CD14-positive monocyte (primary cell): Measurements from ENCODE around the gene PLXNC1. TPM values are rescaled to one million over a fixed set of nuclear protein-coding genes. Genes with fewer than 3 reads are reported as not detected.

Experiments used
- DNase-seq, 3 donors: peaks; one replicate each; pipeline ENCODE4 v3.0.0-alpha.2; 2011 to 2022
- H2AFZ ChIP-seq: 2 replicates; pipeline ENCODE4 v1.6.0; 2012; ENCODE audit warnings: mild to moderate bottlenecking, low read depth, low read length, inconsistent platforms; ENCODE audit not compliant: insufficient read depth, poor library complexity, severe bottlenecking
- H3K27ac ChIP-seq, 2 donors: 1 replicate in 1 of 2; 2 replicates in 1 of 2; pipeline ENCODE4 v1.5.1; 2012 to 2013; ENCODE audit warnings: low read length in 2 of 2, control low read depth in 1 of 2, inconsistent platforms in 1 of 2, low read depth in 1 of 2, mild to moderate bottlenecking in 1 of 2
- H3K27me3 ChIP-seq, 2 donors: one replicate each; pipeline versions ENCODE4 v1.6.0 to v1.6.1; 2011 to 2013; ENCODE audit warnings: low read length in 2 of 2; ENCODE audit not compliant: control insufficient read depth in 2 of 2, insufficient read depth in 2 of 2
- H3K36me3 ChIP-seq, 2 donors: replicated peaks in 1 of 2; 1 replicate in 1 of 2; 2 replicates in 1 of 2; pipeline versions ENCODE4 v1.5.1 to v1.6.1; 2012 to 2013; ENCODE audit warnings: low read length in 2 of 2, control low read depth in 1 of 2, inconsistent platforms in 1 of 2, mild to moderate bottlenecking in 1 of 2; ENCODE audit not compliant: insufficient read depth in 2 of 2, control insufficient read depth in 1 of 2
- H3K4me1 ChIP-seq, 2 donors: 1 replicate in 1 of 2; 2 replicates in 1 of 2; pipeline versions ENCODE4 v1.5.1 to v1.6.1; 2012 to 2013; ENCODE audit warnings: low read length in 2 of 2, control low read depth in 1 of 2, inconsistent platforms in 1 of 2, mild to moderate bottlenecking in 1 of 2, moderate library complexity in 1 of 2; ENCODE audit not compliant: insufficient read depth in 2 of 2, control insufficient read depth in 1 of 2
- H3K4me2 ChIP-seq: replicated peaks from 2 replicates; pipeline ENCODE3; 2012; ENCODE audit warnings: low read length, moderate library complexity, mild to moderate bottlenecking; ENCODE audit not compliant: poor library complexity, severe bottlenecking; ENCODE audit errors: extremely low read depth
- H3K4me3 ChIP-seq, 3 experiments: fragments of 200-600 bp in 1 of 3; sonication (generic) in 1 of 3; replicated peaks in 1 of 3; 1 replicate in 2 of 3; 2 replicates in 1 of 3; pipeline ENCODE4 v1.5.1; 2011 to 2013; ENCODE audit warnings: low read length in 3 of 3, mild to moderate bottlenecking in 3 of 3, control low read depth in 2 of 3, low read depth in 2 of 3, inconsistent platforms in 1 of 3, moderate library complexity in 1 of 3
- H3K79me2 ChIP-seq: 2 replicates; pipeline ENCODE4 v1.6.0; 2012; ENCODE audit warnings: mild to moderate bottlenecking, control low read depth, inconsistent platforms, low read length, moderate library complexity; ENCODE audit not compliant: insufficient read depth
- H3K9ac ChIP-seq: 2 replicates; pipeline ENCODE4 v1.6.0; 2017; ENCODE audit warnings: low read length, mild to moderate bottlenecking; ENCODE audit not compliant: insufficient read depth, poor library complexity, severe bottlenecking
- H3K9me3 ChIP-seq, 2 donors: replicated peaks in 1 of 2; 1 replicate in 1 of 2; 2 replicates in 1 of 2; pipeline versions ENCODE4 v1.5.1 to v1.6.1; 2012 to 2013; ENCODE audit warnings: low read length in 2 of 2, control low read depth in 1 of 2; ENCODE audit not compliant: control insufficient read depth in 1 of 2, insufficient read depth in 1 of 2
- H4K20me1 ChIP-seq: 2 replicates; pipeline ENCODE4 v1.6.0; 2012; ENCODE audit warnings: mild to moderate bottlenecking, low read length, control low read depth, moderate library complexity; ENCODE audit not compliant: insufficient read depth
- H3K27ac Mint-ChIP-seq, 7 donors: one replicate each; pipeline ENCODE4 v1.8.0; 2020; ENCODE audit warnings: mild to moderate bottlenecking in 7 of 7, mixed read lengths in 7 of 7, moderate library complexity in 6 of 7, inconsistent platforms in 2 of 7
- H3K27me3 Mint-ChIP-seq, 3 donors: one replicate each; pipeline ENCODE4 v1.8.0; 2021 to 2022; ENCODE audit warnings: low read depth in 3 of 3, mild to moderate bottlenecking in 3 of 3, mixed read lengths in 3 of 3, moderate library complexity in 3 of 3, inconsistent platforms in 1 of 3
- H3K36me3 Mint-ChIP-seq, 2 donors: one replicate each; pipeline ENCODE4 v1.8.0; 2020; ENCODE audit warnings: mixed read lengths in 2 of 2, inconsistent platforms in 1 of 2, mild to moderate bottlenecking in 1 of 2
- H3K4me1 Mint-ChIP-seq: one replicate; pipeline ENCODE4 v1.8.0; 2020; ENCODE audit warnings: mild to moderate bottlenecking, mixed read lengths
- H3K4me3 Mint-ChIP-seq, 2 donors: one replicate each; pipeline ENCODE4 v1.8.0; 2020; ENCODE audit warnings: mild to moderate bottlenecking in 2 of 2, mixed read lengths in 2 of 2, moderate library complexity in 1 of 2
- H3K9me3 Mint-ChIP-seq, 7 donors: one replicate each; pipeline ENCODE4 v1.8.0; 2020 to 2022; ENCODE audit warnings: mixed read lengths in 7 of 7, mild to moderate bottlenecking in 6 of 7, moderate library complexity in 6 of 7, inconsistent platforms in 2 of 7
- CTCF ChIP-seq: fragments of 200-600 bp; IDR thresholded peaks from one replicate; pipeline ENCODE4 v1.8.0; 2022; ENCODE audit warnings: antibody characterized with exemption, mild to moderate bottlenecking
- WGBS: methylation state at CpG from one replicate; pipeline ENCODE4 v1.1.5; 2013; ENCODE audit warnings: missing lambda C conversion rate; ENCODE audit not compliant: insufficient coverage; 5-methylcytosine and 5-hydroxymethylcytosine counted together
- intact Hi-C, 2 donors: fragments of 100-400 bp; cut with micrococcal nuclease; formaldehyde crosslinking; loops; one replicate each; pipeline versions ENCODE4 v1.15.0 to v1.15.1; 2023
- polyA plus RNA-seq, 3 donors: library from polyadenylated mRNA; depleted of rRNA in 1 of 3; unstranded in 2 of 3; stranded (reverse) in 1 of 3; fragments of 300-500 nt in 2 of 3; fragments of >200 nt in 1 of 3; fragmentation: Illumina TruSeq in 2 of 3; gene quantifications; 1 replicate in 2 of 3; 2 replicates in 1 of 3; pipeline ENCODE4 v1.2.3, GENCODE V29; 2012 to 2021

The PLXNC1 gene
- polyA plus RNA-seq, 3 donors = 14.3 to 35.2 (median 15.4) TPM

- no peak overlapping the region for H3K27ac ChIP-seq
- peaks cover 3 to 36% of the 10 kb centered on the region in 2 donors for H3K36me3 ChIP-seq
- no peaks in the 10 kb centered on the region for H3K4me1 Mint-ChIP-seq
- H3K4me2 ChIP-seq = no peak overlapping the region
- H3K4me3 ChIP-seq = no peak overlapping the region
- no CpG with 5 or more reads among the region's 1 CpG for WGBS
- no peaks in the 10 kb centered on the region for H4K20me1 ChIP-seq
- H3K9ac ChIP-seq = no peak overlapping the region
- H3K4me1 ChIP-seq = no peaks in the 10 kb centered on the region
- peaks cover 53 to 84% (median 73%) of the 10 kb centered on the region in 7 donors for H3K9me3 Mint-ChIP-seq
- no peak overlapping the region for H3K27ac Mint-ChIP-seq
- TF ChIP-seq CTCF = no peak
- H3K27me3 ChIP-seq = no peaks in the 10 kb centered on the region
- intact Hi-C loops = no loop called here
- no peak overlapping the region for H2AFZ ChIP-seq
- H3K9me3 ChIP-seq = peaks cover 55 to 68% of the 10 kb centered on the region in 2 donors
- peaks cover 40 to 70% of the 10 kb centered on the region in 2 donors for H3K36me3 Mint-ChIP-seq
- H3K79me2 ChIP-seq = no peaks in the 10 kb centered on the region
- no peak for DNase-seq
- H3K4me3 Mint-ChIP-seq = no peak overlapping the region
- H3K27me3 Mint-ChIP-seq = peaks cover 0 to 2% (median 0%) of the 10 kb centered on the region in 3 donors
These were observed 204.8 kb downstream of the PLXNC1 start for GRCh38 chr12:94353130-94353529.
